PFSK-1 (cell line): ENCODE measurements around the gene ADAMTS7.

ENCODE experiments used
- FOXP2 ChIP-seq: optimal IDR thresholded peaks from 2 replicates; pipeline ENCODE3; 2011; ENCODE audit warnings: borderline replicate concordance, control low read depth, inconsistent platforms; ENCODE audit not compliant: insufficient read depth; ENCODE audit errors: extremely low read length, extremely low read depth
- POLR2AphosphoS5 ChIP-seq: IDR thresholded peaks from 2 replicates; pipeline ENCODE4 v1.6.1; 2012; ENCODE audit warnings: low read depth, mild to moderate bottlenecking, control low read depth, low read length, moderate library complexity
- REST ChIP-seq, 2 experiments: IDR thresholded peaks; 2 replicates each; pipeline versions ENCODE4 v1.6.1 to v1.8.0; 2011 to 2012; ENCODE audit warnings: low read depth in 2 of 2, low read length in 2 of 2, control low read depth in 1 of 2, inconsistent platforms in 1 of 2, mild to moderate bottlenecking in 1 of 2, moderate library complexity in 1 of 2; ENCODE audit not compliant: insufficient read depth in 1 of 2
- SIN3A ChIP-seq: IDR thresholded peaks from 2 replicates; pipeline ENCODE4 v1.6.1; 2012; ENCODE audit warnings: mild to moderate bottlenecking, low read length, moderate library complexity, borderline replicate concordance; ENCODE audit not compliant: insufficient read depth
- TAF1 ChIP-seq: IDR thresholded peaks from 2 replicates; pipeline ENCODE4 v1.6.1; 2012; ENCODE audit warnings: low read length, control low read depth, borderline replicate concordance; ENCODE audit not compliant: insufficient read depth

Gene ADAMTS7

GRCh38 chr15:78718837-78719236 lies 92.4 kb downstream of the ADAMTS7 start:
- TF ChIP-seq TAF1 (no peak), SIN3A (no peak), POLR2AphosphoS5 (no peak), REST (IDR thresholded peaks at IDR 0.05; ENCODE audit: insufficient read depth in 1 of 2, low read depth in 2 of 2, low read length in 2 of 2) (no peak), FOXP2 (no peak)

- TF ChIP-seq TAF1 (no peak), SIN3A (no peak), POLR2AphosphoS5 (no peak), REST (IDR thresholded peaks at IDR 0.05; ENCODE audit: insufficient read depth in 1 of 2, low read depth in 2 of 2, low read length in 2 of 2) (no peak), FOXP2 (no peak)
These were observed 93.2 kb downstream of the ADAMTS7 start for GRCh38 chr15:78717956-78718656.

- no peak for TF ChIP-seq FOXP2
These were observed 94.6 kb downstream of the ADAMTS7 start for GRCh38 chr15:78716651-78717050.

- TF ChIP-seq TAF1 (no peak), REST (IDR thresholded peaks at IDR 0.05; ENCODE audit: insufficient read depth in 1 of 2, low read depth in 2 of 2, low read length in 2 of 2) (no peak), POLR2AphosphoS5 (no peak), FOXP2 (no peak), SIN3A (no peak)
These were observed 95.3 kb downstream of the ADAMTS7 start for GRCh38 chr15:78715930-78716329.

GRCh38 chr15:78715434-78715833 lies 95.8 kb downstream of the ADAMTS7 start:
- TF ChIP-seq FOXP2 = no peak
- no peak for TF ChIP-seq REST (IDR thresholded peaks at IDR 0.05; ENCODE audit: insufficient read depth in 1 of 2, low read depth in 2 of 2, low read length in 2 of 2)
- TF ChIP-seq SIN3A = no peak
- no peak for TF ChIP-seq POLR2AphosphoS5
- TF ChIP-seq TAF1 = no peak
